K562 (cell line): Measurements from ENCODE around the gene BCAS1. TPM values are rescaled to one million over a fixed set of nuclear protein-coding genes. Genes with fewer than 3 reads are reported as not detected.
A peak's percentile ranks its signal among the peaks of the same experiment; 100 is the strongest.

Source experiments
- CTCF ChIP-seq, 3 experiments: IDR thresholded peaks in 2 of 3; conservative IDR thresholded peaks in 1 of 3; 2 replicates each; pipeline ENCODE4 v1.5.1; 2011 to 2012; ENCODE audit warnings: low read length in 3 of 3, mild to moderate bottlenecking in 3 of 3, control low read depth in 2 of 3, improper control_type of control experiment in 1 of 3, inconsistent platforms in 1 of 3, low read depth in 1 of 3, mixed read lengths in 1 of 3, moderate library complexity in 1 of 3; ENCODE audit not compliant: insufficient read depth in 2 of 3
- NFXL1 ChIP-seq: fragments of 450-650 bp; formaldehyde crosslinking; IDR thresholded peaks from 2 replicates; pipeline ENCODE4 v1.4.0; 2021; ENCODE audit warnings: mild to moderate bottlenecking
- PBX2 ChIP-seq, 2 experiments: IDR thresholded peaks in 1 of 2; conservative IDR thresholded peaks in 1 of 2; 2 replicates each; pipeline ENCODE4 v1.6.1; 2016; ENCODE audit warnings: low read depth in 2 of 2, mild to moderate bottlenecking in 1 of 2, missing compliant biosample characterization in 1 of 2, missing genetic modification characterization in 1 of 2, moderate library complexity in 1 of 2
- RAD21 ChIP-seq, 2 experiments: fragments of 250-450 bp in 1 of 2; fragments of 450-650 bp in 1 of 2; sonication (Bioruptor Pico) in 1 of 2; formaldehyde crosslinking in 1 of 2; IDR thresholded peaks in 1 of 2; conservative IDR thresholded peaks in 1 of 2; 2 replicates each; pipeline versions ENCODE4 v1.4.0 to v1.8.0; 2020 to 2022; ENCODE audit warnings: mild to moderate bottlenecking in 2 of 2, moderate library complexity in 1 of 2
- RREB1 ChIP-seq: fragments of 250-450 bp; sonication (Bioruptor Pico); IDR thresholded peaks from 2 replicates; pipeline ENCODE4 v1.4.0; 2020
- SMC3 ChIP-seq: conservative IDR thresholded peaks from 2 replicates; pipeline ENCODE4 v1.6.1; 2011; ENCODE audit warnings: low read depth, low read length, improper control_type of control experiment; ENCODE audit not compliant: insufficient read depth
- THAP12 ChIP-seq: fragments of 250-450 bp; sonication (Bioruptor Pico); IDR thresholded peaks from 2 replicates; pipeline ENCODE4 v1.9.0; 2021; ENCODE audit warnings: mild to moderate bottlenecking, inconsistent platforms
- ZNF280B ChIP-seq: fragments of 250-450 bp; sonication (Bioruptor Pico); IDR thresholded peaks from 2 replicates; pipeline ENCODE4 v1.5.1; 2021; ENCODE audit warnings: mild to moderate bottlenecking
- ZNF354B ChIP-seq: fragments of 250-450 bp; sonication (Bioruptor Pico); IDR thresholded peaks from 2 replicates; pipeline ENCODE4 v1.4.0; 2020
- polyA plus RNA-seq, 8 experiments: library from polyadenylated mRNA; depleted of rRNA in 4 of 8; stranded (reverse) in 5 of 8; unstranded in 3 of 8; fragments of >200 nt; fragmentation: Nextera tagmentation in 2 of 8; fragmentation: Illumina TruSeq in 1 of 8; extraction: Ambion mirVana in 2 of 8; extraction: Trizol in 1 of 8; gene quantifications; 2 replicates each; pipeline versions ENCODE4 v1.2.1 to v1.2.3, GENCODE V29; 2011 to 2014; ENCODE audit warnings: inconsistent platforms in 1 of 8, missing spikeins in 1 of 8
- total RNA-seq, 7 experiments: library from RNA; depleted of rRNA in 6 of 7; stranded (reverse); fragments of >200 nt in 6 of 7; fragmentation: Illumina TruSeq in 2 of 7; extraction: Trizol in 2 of 7; gene quantifications; 2 replicates each; pipeline versions ENCODE4 v1.2.1 to v1.2.3, GENCODE V29; 2011 to 2021; ENCODE audit warnings: low replicate concordance in 1 of 7

BCAS1 gene
- total and polyA plus RNA-seq, 9 of the 15 experiments (the other 6 are each of a cell fraction or from before 2014, with no cell fraction given): 0.18 to 2.3 (median 0.93) TPM

GRCh38 chr20:54062812-54063280, 7.5 kb downstream of the BCAS1 start (continued):
- TF ChIP-seq ZNF280B (CRISPR knock-in tag) (no peak), RAD21 (CRISPR knock-in tag; conservative IDR thresholded peaks at IDR 0.05 in 1 of 2, IDR thresholded peaks at IDR 0.05 in 1 of 2) (peak; percentile 82 to 85), THAP12 (CRISPR knock-in tag) (no peak), RREB1 (CRISPR knock-in tag) (no peak), ZNF354B (CRISPR knock-in tag) (no peak), PBX2 (CRISPR knock-in tag; IDR thresholded peaks at IDR 0.05; ENCODE audit: low read depth) (0 out of 2 replicates have a peak, but pooled peaks have one; percentile 57), PBX2 (tag; conservative IDR thresholded peaks at IDR 0.05; ENCODE audit: low read depth) (peak; percentile 87), CTCF (IDR thresholded peaks at IDR 0.05 in 2 of 3, conservative IDR thresholded peaks at IDR 0.05 in 1 of 3; ENCODE audit: insufficient read depth in 2 of 3, low read depth in 1 of 3, low read length in 3 of 3) (peak; percentile 60 to 85 (median 75)), NFXL1 (CRISPR knock-in tag) (no peak), SMC3 (peak; percentile 38; the same call in 1 of the 2 replicates)
